GM12872 (cell line): ENCODE measurements around the gene ZBTB47.

ENCODE experiments used
- CTCF ChIP-seq: IDR thresholded peaks from 3 replicates; pipeline ENCODE4 v1.5.1; 2011; ENCODE audit warnings: low read depth, mild to moderate bottlenecking, low read length, moderate library complexity; ENCODE audit not compliant: insufficient read depth

Gene ZBTB47

GRCh38 chr3:42702982-42703694 lies 49.6 kb downstream of the ZBTB47 start:
- no peak for TF ChIP-seq CTCF

GRCh38 chr3:42703695-42704025 lies 50.2 kb downstream of the ZBTB47 start:
- no peak for TF ChIP-seq CTCF

- no peak for TF ChIP-seq CTCF
Observed at GRCh38 chr3:42704136-42704841, 50.8 kb downstream of the ZBTB47 start.

- no peak for TF ChIP-seq CTCF
Observed at GRCh38 chr3:42705058-42705767, 51.7 kb downstream of the ZBTB47 start.

- no peak for TF ChIP-seq CTCF
Observed at GRCh38 chr3:42705962-42706585, 52.6 kb downstream of the ZBTB47 start.

- TF ChIP-seq CTCF: no peak
Observed at GRCh38 chr3:42706721-42707619, 53.5 kb downstream of the ZBTB47 start.
